ENCODE results near the gene DIPK1B. TPM values are rescaled to one million over a fixed set of nuclear protein-coding genes. Genes with fewer than 3 reads are reported as not detected.
A peak's percentile ranks its signal among the peaks of the same experiment; 100 is the strongest.
"Not testable (repeated sequence)": the region's sequence is repeated elsewhere in the genome, so short reads cannot be mapped to it uniquely, and the experiment has no call there.

Gene DIPK1B
- polyA plus RNA-seq, 1 experiment: 2.8 TPM

GRCh38 chr9:136766410-136767120 is 54.2 kb downstream of the DIPK1B start:
- H3K9me3 ChIP-seq (ENCODE audit: control insufficient read depth, insufficient read depth, low read length); H3K4me3 ChIP-seq (ENCODE audit: low read depth, low read length); POLR2A ChIA-PET; H3K27ac ChIP-seq (ENCODE audit: low read depth, low read length): not testable (repeated sequence)
- TF ChIP-seq, protein P1, sequence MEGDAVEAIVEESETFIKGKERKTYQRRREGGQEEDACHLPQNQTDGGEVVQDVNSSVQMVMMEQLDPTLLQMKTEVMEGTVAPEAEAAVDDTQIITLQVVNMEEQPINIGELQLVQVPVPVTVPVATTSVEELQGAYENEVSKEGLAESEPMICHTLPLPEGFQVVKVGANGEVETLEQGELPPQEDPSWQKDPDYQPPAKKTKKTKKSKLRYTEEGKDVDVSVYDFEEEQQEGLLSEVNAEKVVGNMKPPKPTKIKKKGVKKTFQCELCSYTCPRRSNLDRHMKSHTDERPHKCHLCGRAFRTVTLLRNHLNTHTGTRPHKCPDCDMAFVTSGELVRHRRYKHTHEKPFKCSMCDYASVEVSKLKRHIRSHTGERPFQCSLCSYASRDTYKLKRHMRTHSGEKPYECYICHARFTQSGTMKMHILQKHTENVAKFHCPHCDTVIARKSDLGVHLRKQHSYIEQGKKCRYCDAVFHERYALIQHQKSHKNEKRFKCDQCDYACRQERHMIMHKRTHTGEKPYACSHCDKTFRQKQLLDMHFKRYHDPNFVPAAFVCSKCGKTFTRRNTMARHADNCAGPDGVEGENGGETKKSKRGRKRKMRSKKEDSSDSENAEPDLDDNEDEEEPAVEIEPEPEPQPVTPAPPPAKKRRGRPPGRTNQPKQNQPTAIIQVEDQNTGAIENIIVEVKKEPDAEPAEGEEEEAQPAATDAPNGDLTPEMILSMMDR (IDR thresholded peaks at IDR 0.05; ENCODE audit: low read depth, low read length): 0 out of 2 replicates have a peak, but pooled peaks have one; percentile 13
- H3K27me3 ChIP-seq (ENCODE audit: control insufficient read depth, insufficient read depth, low read length): peaks cover 14% of the 10 kb centered on the region
- DNase-seq (ENCODE audit: low read depth, low spot score): peak; percentile 7
- CTCF ChIA-PET: interaction anchor here (0.6 to 1.9 kb wide), 2 partner anchors 11 to 221 kb away, joined by 4 to 6 read pairs; no protein-coding TSS in a partner anchor

DNA sequence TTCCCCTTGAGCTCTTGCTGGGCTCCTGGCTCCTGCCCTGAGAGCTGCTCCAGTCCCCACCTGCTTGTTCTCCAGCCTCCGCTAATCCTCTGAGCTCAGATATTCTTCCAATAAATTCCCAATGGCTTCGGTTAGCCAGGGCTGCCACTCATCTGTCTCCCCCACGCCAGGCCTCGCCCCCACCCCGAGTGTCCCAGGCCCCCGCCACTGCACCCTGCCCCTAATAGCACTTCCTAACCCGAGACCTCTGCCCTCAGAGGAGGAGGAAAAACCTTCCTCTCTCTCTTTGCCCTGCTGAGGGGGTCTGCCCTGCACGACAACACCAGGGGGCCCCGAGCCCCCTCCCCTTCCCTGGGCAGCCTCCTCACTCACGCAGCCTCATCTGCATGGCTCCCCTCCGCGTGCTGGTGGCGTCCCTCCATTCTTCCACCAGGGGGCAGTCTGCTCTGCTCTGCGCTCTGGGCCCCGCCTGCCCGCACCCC is 57.4 kb downstream of the DIPK1B start:
- Histone ChIP-seq H3K9me3 (ENCODE audit: control insufficient read depth, insufficient read depth, low read length) (peaks cover 9% of the 10 kb centered on the region), H3K4me3 (ENCODE audit: low read depth, low read length) (no peak overlapping the region), H3K27ac (ENCODE audit: low read depth, low read length) (no peak overlapping the region), H3K27me3 (ENCODE audit: control insufficient read depth, insufficient read depth, low read length) (peaks cover 9% of the 10 kb centered on the region)
- ChIA-PET CTCF (interaction anchor here (0.6 to 1.9 kb wide), 4 partner anchors 8 to 735 kb away, joined by 3 to 6 read pairs (median 4); no protein-coding TSS in a partner anchor), POLR2A (no interaction called here)
- DNase-seq (ENCODE audit: low read depth, low spot score): no peak
- TF ChIP-seq, protein P1 (IDR thresholded peaks at IDR 0.05; ENCODE audit: low read depth, low read length): peak; percentile 54

DNA sequence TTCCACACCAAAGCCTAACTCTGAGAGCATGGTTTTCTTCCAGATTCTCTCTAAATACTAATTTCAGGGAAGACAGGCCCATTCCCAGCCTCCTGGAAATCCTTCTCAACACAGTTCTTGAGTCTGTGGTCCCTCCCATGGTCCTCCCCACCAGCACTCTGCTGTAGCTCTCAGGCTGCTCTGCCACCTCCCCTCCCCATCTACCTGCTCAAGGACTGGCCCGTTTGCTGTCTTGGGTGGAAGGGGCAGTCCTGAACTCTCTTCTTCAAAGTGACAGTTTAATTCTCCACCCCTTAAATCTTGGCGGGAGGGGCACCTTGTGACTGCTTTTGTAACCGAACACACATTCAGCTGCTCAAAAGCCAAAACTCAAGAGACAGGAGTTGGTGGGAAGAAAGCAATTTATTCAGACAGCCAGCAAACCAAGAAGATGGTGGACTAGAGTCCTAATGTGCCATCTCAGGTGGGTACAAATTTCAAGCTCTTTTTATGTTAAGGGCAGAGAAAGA is 59.6 kb downstream of the DIPK1B start:
- Histone ChIP-seq H3K4me3 (ENCODE audit: low read depth, low read length) (no peak overlapping the region), H3K27ac (ENCODE audit: low read depth, low read length) (peak overlapping the region; percentile 11), H3K9me3 (ENCODE audit: control insufficient read depth, insufficient read depth, low read length) (peaks cover 9% of the 10 kb centered on the region), H3K27me3 (ENCODE audit: control insufficient read depth, insufficient read depth, low read length) (peaks cover 10% of the 10 kb centered on the region)
- TF ChIP-seq, protein P1 (IDR thresholded peaks at IDR 0.05; ENCODE audit: low read depth, low read length): no peak
- CTCF ChIA-PET: interaction anchor here (0.9 to 1.2 kb wide), 2 partner anchors 11 to 45 kb away, joined by 3 to 8 read pairs; no protein-coding TSS in a partner anchor
- POLR2A ChIA-PET: interaction anchor here (0.6 kb wide), 1 partner anchor 12 kb away, joined by 3 read pairs; no protein-coding TSS in a partner anchor
- no peak for DNase-seq (ENCODE audit: low read depth, low spot score)

GRCh38 chr9:136773386-136774044 is 61.1 kb downstream of the DIPK1B start:
- TF ChIP-seq, protein P1 (IDR thresholded peaks at IDR 0.05; ENCODE audit: low read depth, low read length): no peak

More at GRCh38 chr9:136773386-136774044, 61.1 kb downstream of the DIPK1B start:
- no peak for DNase-seq (ENCODE audit: low read depth, low spot score)
- Histone ChIP-seq H3K27me3 (ENCODE audit: control insufficient read depth, insufficient read depth, low read length) (peaks cover 17% of the 10 kb centered on the region), H3K4me3 (ENCODE audit: low read depth, low read length) (no peak overlapping the region), H3K27ac (ENCODE audit: low read depth, low read length) (no peak overlapping the region), H3K9me3 (ENCODE audit: control insufficient read depth, insufficient read depth, low read length) (peaks cover 9% of the 10 kb centered on the region)
- POLR2A ChIA-PET: no interaction called here
- CTCF ChIA-PET: no interaction called here

Small RNAs within 50 kb of the gene (small RNA-seq; reads per million reads assigned to genes)
- gene MIR126 (ENCODE audit: insufficient read length, low read depth): 1,166 reads per million, percentile 96 among the genes with 10 or more reads in this experiment
- not detected for gene MIR6722 (ENCODE audit: insufficient read length, low read depth)

Other genes with a start within 250 kb of the DIPK1B start
- gene SEC16A, start 229.5 kb upstream of the DIPK1B start, polyA plus RNA-seq (2011; rRNA removed): 23.2 and 30.7 TPM in 2 replicates
- gene NOTCH1, start 166.5 kb upstream of the DIPK1B start, polyA plus RNA-seq (2011; rRNA removed): 0.89 and 1.7 TPM in 2 replicates
- 3.9 and 6.1 TPM in 2 replicates for gene EGFL7, start 49.7 kb upstream of the DIPK1B start, polyA plus RNA-seq (2011; rRNA removed)
- gene AGPAT2, start 25.1 kb upstream of the DIPK1B start, polyA plus RNA-seq (2011; rRNA removed): 24.4 and 30.0 TPM in 2 replicates
- gene LCN10, start 30.4 kb downstream of the DIPK1B start, polyA plus RNA-seq (2011; rRNA removed): not detected in 2 replicates
- gene LCN6, start 36.0 kb downstream of the DIPK1B start, polyA plus RNA-seq (2011; rRNA removed): not detected in 2 replicates
- not detected in 2 replicates for gene LCN8, start 45.7 kb downstream of the DIPK1B start, polyA plus RNA-seq (2011; rRNA removed)
- gene LCN15, start 51.9 kb downstream of the DIPK1B start, polyA plus RNA-seq (2011; rRNA removed): not detected in 2 replicates
- 34.9 and 44.3 TPM in 2 replicates for gene TMEM141, start 78.8 kb downstream of the DIPK1B start, polyA plus RNA-seq (2011; rRNA removed)
- gene CCDC183, start 83.8 kb downstream of the DIPK1B start, polyA plus RNA-seq (2011; rRNA removed): 0.05 and 0.21 TPM in 2 replicates
- 35.4 and 41.1 TPM in 2 replicates for gene RABL6, start 95.4 kb downstream of the DIPK1B start, polyA plus RNA-seq (2011; rRNA removed)
- gene AJM1, start 129.9 kb downstream of the DIPK1B start, polyA plus RNA-seq (2011; rRNA removed): 0.26 and 0.42 TPM in 2 replicates
- gene PHPT1, start 136.8 kb downstream of the DIPK1B start, polyA plus RNA-seq (2011; rRNA removed): 91.6 and 116 TPM in 2 replicates
- gene MAMDC4, start 139.8 kb downstream of the DIPK1B start, polyA plus RNA-seq (2011; rRNA removed): 0.63 and 0.86 TPM in 2 replicates
- gene EDF1, start 153.7 kb downstream of the DIPK1B start, polyA plus RNA-seq (2011; rRNA removed): 445 and 453 TPM in 2 replicates
- 6.1 and 6.9 TPM in 2 replicates for gene TRAF2, start 173.9 kb downstream of the DIPK1B start, polyA plus RNA-seq (2011; rRNA removed)
- 31.2 and 46.4 TPM in 2 replicates for gene FBXW5, start 232.2 kb downstream of the DIPK1B start, polyA plus RNA-seq (2011; rRNA removed)
- 0.41 TPM in 1 of 2 replicates, not detected in the other for gene C8G, start 232.7 kb downstream of the DIPK1B start, polyA plus RNA-seq (2011; rRNA removed)
- gene LCN12, start 239.7 kb downstream of the DIPK1B start, polyA plus RNA-seq (2011; rRNA removed): not detected in 2 replicates

Measured in AG04450 (cell line).